H1 (cell line): ENCODE data around the gene DYNLT5. TPM values are rescaled to one million over a fixed set of nuclear protein-coding genes. Genes with fewer than 3 reads are reported as not detected.

Experiments
- ASH2L ChIP-seq: fragments of 200-600, 300-600 bp; sonication (generic); IDR thresholded peaks from one replicate; pipeline ENCODE4 v1.7.1; 2017; ENCODE audit warnings: low read length
- ATF2 ChIP-seq: IDR thresholded peaks from 2 replicates; pipeline ENCODE4 v1.6.1; 2012; ENCODE audit warnings: low read length, inconsistent platforms
- CTCF ChIP-seq, 3 experiments: IDR thresholded peaks; 1 replicate in 2 of 3; 2 replicates in 1 of 3; pipeline versions ENCODE4 v1.5.1 to v1.6.1; 2011; ENCODE audit warnings: low read length in 3 of 3, mild to moderate bottlenecking in 3 of 3, inconsistent platforms in 2 of 3, low read depth in 1 of 3, moderate library complexity in 1 of 3; ENCODE audit not compliant: insufficient read depth in 1 of 3; ENCODE audit errors: control extremely low read depth in 1 of 3
- MAX ChIP-seq: IDR thresholded peaks from 2 replicates; pipeline ENCODE4 v1.6.1; 2012; ENCODE audit warnings: inconsistent platforms
- USF2 ChIP-seq: IDR thresholded peaks from 2 replicates; pipeline ENCODE4 v1.6.1; 2011; ENCODE audit warnings: low read length, improper control_type of control experiment
- polyA plus RNA-seq, 7 experiments: library from polyadenylated mRNA; depleted of rRNA in 3 of 7; stranded (reverse) in 5 of 7; unstranded in 2 of 7; fragments of >200 nt in 5 of 7; fragments of 200-250 nt in 2 of 7; gene quantifications; 1 replicate in 5 of 7; 2 replicates in 1 of 7; 4 replicates in 1 of 7; pipeline versions ENCODE4 v1.2.1 to v1.2.3, GENCODE V29; 2011 to 2013; ENCODE audit warnings: missing spikeins in 2 of 7, mixed read lengths in 2 of 7
- total RNA-seq: library from RNA; stranded (reverse); fragmentation: NEBNext Ultra II Directional; extraction: Animal tissue kit (Norgen Biotek cat#: 25700); gene quantifications from 2 replicates; pipeline ENCODE4 v1.2.1, GENCODE V29; 2021

Gene DYNLT5
- total and polyA plus RNA-seq, 2 of the 8 experiments (the other 6 are each of a cell fraction or from before 2014, with no cell fraction given), result 0.93 to 1.5 TPM

- TF ChIP-seq CTCF (IDR thresholded peaks at IDR 0.05; ENCODE audit: control extremely low read depth in 1 of 3, insufficient read depth in 1 of 3, low read depth in 1 of 3, low read length in 3 of 3) (no peak), ASH2L (no peak), ATF2 (no peak), MAX (no peak), USF2 (no peak)
Measured at GRCh38 chr1:66704177-66704875, 47.9 kb upstream of the DYNLT5 start (continued).
